ENCODE results near the gene IFT57.
"Not testable (repeated sequence)": the region's sequence is repeated elsewhere in the genome, so short reads cannot be mapped to it uniquely, and the experiment has no call there.

IFT57 gene, protein sequence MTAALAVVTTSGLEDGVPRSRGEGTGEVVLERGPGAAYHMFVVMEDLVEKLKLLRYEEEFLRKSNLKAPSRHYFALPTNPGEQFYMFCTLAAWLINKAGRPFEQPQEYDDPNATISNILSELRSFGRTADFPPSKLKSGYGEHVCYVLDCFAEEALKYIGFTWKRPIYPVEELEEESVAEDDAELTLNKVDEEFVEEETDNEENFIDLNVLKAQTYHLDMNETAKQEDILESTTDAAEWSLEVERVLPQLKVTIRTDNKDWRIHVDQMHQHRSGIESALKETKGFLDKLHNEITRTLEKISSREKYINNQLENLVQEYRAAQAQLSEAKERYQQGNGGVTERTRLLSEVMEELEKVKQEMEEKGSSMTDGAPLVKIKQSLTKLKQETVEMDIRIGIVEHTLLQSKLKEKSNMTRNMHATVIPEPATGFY

DNA sequence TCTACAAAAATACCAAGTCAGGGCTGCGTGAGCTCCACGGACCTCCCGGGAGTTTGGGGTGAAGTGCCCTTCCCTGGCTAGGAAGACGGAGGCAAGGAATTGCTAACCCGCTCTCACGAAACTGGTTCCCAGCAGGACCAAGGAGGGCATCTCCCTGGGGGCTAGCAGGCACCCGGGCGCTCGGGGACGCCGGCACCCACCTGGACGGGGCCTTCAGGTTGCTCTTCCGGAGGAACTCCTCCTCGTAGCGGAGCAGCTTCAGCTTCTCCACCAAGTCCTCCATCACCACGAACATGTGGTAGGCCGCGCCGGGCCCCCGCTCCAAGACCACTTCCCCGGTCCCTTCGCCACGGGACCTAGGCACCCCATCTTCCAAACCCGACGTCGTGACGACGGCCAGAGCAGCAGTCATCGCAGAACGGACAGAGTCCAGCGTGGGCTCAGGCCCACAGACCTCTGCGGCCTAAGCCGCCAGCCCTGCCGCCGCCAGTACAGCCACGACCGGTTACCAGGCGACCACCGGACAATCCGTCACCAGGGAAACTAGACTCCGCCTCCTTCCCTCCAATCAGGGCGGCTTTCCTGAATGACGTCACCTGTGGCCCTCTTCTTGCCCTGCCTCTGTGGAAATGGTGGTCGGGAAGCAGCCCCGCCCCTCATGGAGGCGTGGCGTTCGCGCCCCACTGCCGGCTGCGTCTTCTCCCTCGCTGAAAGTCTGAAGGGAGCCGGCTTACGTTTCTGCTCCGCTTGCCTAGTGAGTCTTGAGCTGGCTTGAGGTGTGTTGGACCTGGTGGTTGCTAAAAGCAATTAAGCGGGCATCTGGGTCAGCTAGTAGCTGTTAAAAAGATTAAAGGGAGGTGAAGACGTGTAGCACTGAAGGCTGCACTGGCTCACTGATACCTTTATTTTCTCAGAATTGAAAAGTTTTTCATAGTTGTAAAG is at the start of gene IFT57:
IFT57 (minus strand) TSS at position 514 of the 942 bp plus-strand sequence; CDS start at position 412, 102 bp downstream.
- H3K4me1 Mint-ChIP-seq (ENCODE audit: low read depth) = peaks cover 40% of the 10 kb centered on the region

DNA sequence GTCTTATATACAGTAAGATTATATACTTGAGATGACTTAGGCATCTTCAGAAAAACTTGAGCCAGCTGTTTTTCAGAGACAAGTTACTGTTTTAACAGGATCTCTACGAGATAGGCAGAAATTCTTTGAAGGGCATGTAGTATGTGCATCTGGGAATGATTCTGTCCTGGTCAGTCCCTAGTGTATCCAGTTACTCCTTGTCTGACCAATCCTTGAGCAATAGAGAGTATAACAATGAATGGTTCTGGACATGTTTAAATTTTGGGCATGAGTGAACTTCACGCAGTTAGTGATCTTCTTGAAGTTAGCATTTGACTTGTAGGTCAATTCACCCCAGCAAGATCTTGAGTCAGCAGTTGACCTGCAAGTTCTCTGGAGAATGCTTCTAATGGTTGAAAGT is 49.4 kb upstream of the IFT57 start:
- H3K9me3 Mint-ChIP-seq = peaks cover 19% of the 10 kb centered on the region
- peaks cover 3% of the 10 kb centered on the region for H3K4me1 Mint-ChIP-seq (ENCODE audit: low read depth)
- no peak overlapping the region for H3K27ac Mint-ChIP-seq
- intact Hi-C loops (cut with micrococcal nuclease) = no loop called here
- no peaks in the 10 kb centered on the region for H3K36me3 Mint-ChIP-seq (ENCODE audit: low read depth)
- no peak overlapping the region for H3K4me3 Mint-ChIP-seq
- H3K27me3 Mint-ChIP-seq = no peaks in the 10 kb centered on the region

More for the DNA sequence above, at the start of gene IFT57:
- Mint-ChIP-seq H3K27me3 (no peaks in the 10 kb centered on the region), H3K27ac (peak within 1 kb of the TSS; percentile 94), H3K9me3 (no peaks in the 10 kb centered on the region), H3K36me3 (ENCODE audit: low read depth) (peaks cover 8% of the 10 kb centered on the region), H3K4me3 (peak within 1 kb of the TSS; percentile 86)
- intact Hi-C loops (cut with micrococcal nuclease) = loop anchor here (2.0 to 5.0 kb wide), 4 partner anchors 71 to 185 kb away; partner anchors contain the start of gene CD47

DNA sequence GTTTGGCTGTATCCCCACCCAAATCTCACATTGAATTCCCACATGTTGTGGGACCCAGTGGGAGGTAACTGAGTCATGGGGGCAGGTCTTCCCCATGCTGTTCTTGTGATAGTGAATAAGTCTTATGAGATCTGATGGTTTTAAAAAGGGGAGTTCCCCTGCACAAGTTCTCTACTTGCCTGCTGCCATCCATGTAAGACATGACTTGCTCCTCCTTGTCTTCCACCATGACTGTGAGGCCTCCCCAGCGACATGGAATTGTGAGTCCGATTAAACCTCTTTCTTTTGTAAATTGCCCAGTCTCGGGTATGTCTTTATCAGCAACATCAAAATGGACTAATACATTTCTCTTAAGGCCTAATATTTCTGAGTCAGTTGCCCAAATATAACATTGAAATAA is 46.0 kb upstream of the IFT57 start:
- peaks cover 19% of the 10 kb centered on the region for H3K9me3 Mint-ChIP-seq
- H3K27me3 Mint-ChIP-seq; H3K27ac Mint-ChIP-seq; H3K4me1 Mint-ChIP-seq (ENCODE audit: low read depth); H3K4me3 Mint-ChIP-seq; intact Hi-C loops (cut with micrococcal nuclease); H3K36me3 Mint-ChIP-seq (ENCODE audit: low read depth): not testable (repeated sequence)

DNA sequence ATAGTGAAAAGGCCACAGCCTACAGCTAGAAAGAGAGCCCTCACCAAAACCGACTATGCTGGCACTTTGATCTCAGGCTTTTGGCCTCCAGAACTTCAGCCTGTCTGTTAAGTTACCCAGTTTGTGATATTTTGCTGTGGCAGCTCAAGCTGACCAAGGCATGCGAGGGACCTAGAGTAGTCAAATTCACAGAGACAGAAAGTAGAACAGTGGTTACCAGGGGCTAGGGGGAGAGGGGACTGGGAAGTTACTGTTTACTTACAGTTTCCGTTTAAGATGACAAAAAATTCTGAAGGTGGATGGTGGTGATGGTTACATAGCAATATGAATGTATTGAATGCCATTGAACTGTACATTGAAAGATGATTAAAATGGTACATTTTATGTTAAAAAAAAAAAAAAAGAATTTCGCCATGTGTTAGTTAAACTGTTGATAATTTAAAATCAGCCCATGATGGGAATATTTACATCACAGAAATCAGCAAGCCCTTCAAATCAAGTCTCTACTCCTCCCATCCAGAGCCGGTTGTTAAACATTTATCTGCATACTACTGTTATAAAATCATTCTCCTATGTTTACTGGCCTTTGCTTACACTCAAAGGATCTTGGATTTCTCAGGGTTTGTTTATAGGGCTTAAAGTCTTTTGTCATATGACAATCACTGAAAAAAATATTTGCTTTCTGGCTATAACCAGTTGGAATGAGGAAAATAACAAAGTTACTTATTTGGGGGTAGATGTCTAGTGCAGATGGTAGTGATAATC is 42.5 kb upstream of the IFT57 start:
- H3K36me3 Mint-ChIP-seq (ENCODE audit: low read depth); H3K4me3 Mint-ChIP-seq; intact Hi-C loops (cut with micrococcal nuclease); H3K27me3 Mint-ChIP-seq; H3K4me1 Mint-ChIP-seq (ENCODE audit: low read depth); H3K27ac Mint-ChIP-seq: not testable (repeated sequence)
- peaks cover 19% of the 10 kb centered on the region for H3K9me3 Mint-ChIP-seq

DNA sequence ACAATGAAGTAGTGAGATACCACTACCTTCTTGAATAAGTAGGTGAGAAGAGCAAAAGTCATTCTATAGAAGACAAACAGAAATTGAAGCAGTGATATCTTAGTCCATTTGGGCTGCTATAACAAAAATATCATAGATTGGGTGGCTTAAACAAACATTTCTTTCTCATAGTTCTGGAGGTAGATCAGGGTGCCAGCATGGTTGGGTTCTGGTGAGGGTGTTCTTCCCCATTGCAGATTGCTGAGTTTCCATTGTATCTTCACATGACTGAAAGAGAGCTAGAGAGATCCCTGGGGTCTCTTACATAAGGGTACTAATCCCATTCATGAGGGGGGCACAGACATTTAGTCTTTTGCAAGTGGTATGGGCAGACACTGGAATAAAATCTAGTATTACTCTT is 32.9 kb upstream of the IFT57 start:
- Mint-ChIP-seq H3K4me3 (no peak overlapping the region), H3K9me3 (no peaks in the 10 kb centered on the region), H3K4me1 (ENCODE audit: low read depth) (peaks cover 10% of the 10 kb centered on the region), H3K36me3 (ENCODE audit: low read depth) (no peaks in the 10 kb centered on the region), H3K27ac (no peak overlapping the region), H3K27me3 (no peaks in the 10 kb centered on the region)
- intact Hi-C loops (cut with micrococcal nuclease) = no loop called here

DNA sequence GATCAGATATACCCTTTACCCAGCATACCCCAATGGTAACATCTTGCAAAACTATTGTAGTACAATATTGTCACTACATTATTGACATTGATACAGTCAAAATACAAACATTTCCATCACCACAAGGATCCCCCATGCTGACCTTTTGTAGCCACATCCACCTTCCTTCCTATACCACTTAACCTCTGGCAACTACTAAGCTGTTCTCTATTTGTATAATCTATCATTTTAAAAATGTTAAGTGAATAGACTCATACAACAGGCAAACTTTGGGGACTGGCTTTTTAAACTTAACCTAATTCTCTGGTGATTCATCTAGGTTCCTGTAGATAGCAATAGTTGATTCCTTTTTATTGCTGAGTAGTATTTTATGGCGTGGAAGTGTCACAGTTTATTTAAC is 29.6 kb upstream of the IFT57 start:
- H3K9me3 Mint-ChIP-seq = no peaks in the 10 kb centered on the region
- H3K27ac Mint-ChIP-seq = no peak overlapping the region

DNA sequence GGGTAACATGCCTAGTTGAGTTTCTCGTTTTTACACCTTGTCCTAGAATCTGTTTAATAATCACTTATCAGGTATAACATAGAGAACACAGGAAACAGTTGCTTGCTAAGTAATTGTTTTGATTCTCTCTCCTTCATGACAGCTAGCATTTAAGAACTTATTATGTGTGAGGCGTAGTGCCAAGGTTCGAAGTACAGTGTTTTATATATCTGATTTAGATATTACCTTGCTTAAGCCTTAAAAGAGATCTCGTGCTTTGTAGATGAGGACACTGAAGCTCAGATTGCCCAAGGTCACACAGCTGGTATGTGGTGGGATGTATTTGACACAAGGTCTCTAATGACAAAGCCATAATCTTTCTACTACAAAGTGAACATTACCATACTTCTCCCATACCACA is 29.0 kb upstream of the IFT57 start:
- Mint-ChIP-seq H3K9me3 (no peaks in the 10 kb centered on the region), H3K27ac (no peak overlapping the region), H3K4me3 (no peak overlapping the region), H3K27me3 (no peaks in the 10 kb centered on the region), H3K36me3 (ENCODE audit: low read depth) (no peaks in the 10 kb centered on the region), H3K4me1 (ENCODE audit: low read depth) (peaks cover 7% of the 10 kb centered on the region)
- intact Hi-C loops (cut with micrococcal nuclease) = no loop called here

More for the DNA sequence above, 29.6 kb upstream of the IFT57 start:
- H3K4me1 Mint-ChIP-seq (ENCODE audit: low read depth) = peaks cover 12% of the 10 kb centered on the region
- H3K4me3 Mint-ChIP-seq = no peak overlapping the region
- no peaks in the 10 kb centered on the region for H3K27me3 Mint-ChIP-seq
- intact Hi-C loops (cut with micrococcal nuclease) = no loop called here
- no peaks in the 10 kb centered on the region for H3K36me3 Mint-ChIP-seq (ENCODE audit: low read depth)

DNA sequence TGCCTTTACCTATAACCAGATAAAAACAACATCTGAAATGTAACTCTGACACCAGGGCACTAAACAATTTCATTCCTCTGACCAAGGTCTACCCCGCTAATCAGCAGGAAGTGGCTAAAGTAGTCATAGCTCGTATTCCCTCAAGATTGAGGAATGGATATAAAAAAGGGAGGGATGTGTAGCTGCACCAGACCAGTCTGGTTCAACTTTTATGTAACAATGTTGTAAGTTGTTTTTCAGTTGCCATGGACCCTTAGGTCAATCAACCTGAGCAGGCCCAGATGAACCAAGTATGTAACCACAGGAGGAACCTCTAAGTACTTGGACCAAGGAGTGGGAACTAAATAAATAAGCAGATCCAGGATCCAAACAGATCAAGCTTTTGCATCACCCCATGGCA is 28.4 kb upstream of the IFT57 start:
- Mint-ChIP-seq H3K4me3 (no peak overlapping the region), H3K27ac (no peak overlapping the region), H3K27me3 (no peaks in the 10 kb centered on the region), H3K36me3 (ENCODE audit: low read depth) (no peaks in the 10 kb centered on the region), H3K4me1 (ENCODE audit: low read depth) (peaks cover 6% of the 10 kb centered on the region), H3K9me3 (peaks cover 1% of the 10 kb centered on the region)
- intact Hi-C loops (cut with micrococcal nuclease) = no loop called here

DNA sequence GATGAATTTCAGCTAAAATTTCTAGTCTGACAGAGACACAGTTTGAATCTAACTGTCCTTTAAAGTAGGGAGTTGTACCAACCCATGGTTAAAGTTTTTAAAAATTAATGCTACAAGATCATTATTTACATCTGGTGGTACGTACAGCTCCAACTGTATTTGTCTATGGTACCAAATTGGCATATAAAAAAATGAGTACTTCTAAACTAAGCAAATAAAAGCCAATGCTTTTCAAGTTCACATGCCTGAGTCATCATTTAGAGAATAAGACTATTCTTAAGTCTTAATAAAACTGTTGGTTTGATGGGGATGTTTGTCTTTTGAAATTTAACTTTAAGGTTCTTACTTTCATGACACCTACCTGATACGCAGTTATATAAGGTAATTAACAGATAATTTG is 21.0 kb upstream of the IFT57 start:
- peaks cover 22% of the 10 kb centered on the region for H3K9me3 Mint-ChIP-seq
- H3K27ac Mint-ChIP-seq = no peak overlapping the region
- no peaks in the 10 kb centered on the region for H3K27me3 Mint-ChIP-seq
- H3K36me3 Mint-ChIP-seq (ENCODE audit: low read depth) = no peaks in the 10 kb centered on the region
- peaks cover under 1% of the 10 kb centered on the region for H3K4me1 Mint-ChIP-seq (ENCODE audit: low read depth)
- no peak overlapping the region for H3K4me3 Mint-ChIP-seq
- intact Hi-C loops (cut with micrococcal nuclease) = no loop called here

DNA sequence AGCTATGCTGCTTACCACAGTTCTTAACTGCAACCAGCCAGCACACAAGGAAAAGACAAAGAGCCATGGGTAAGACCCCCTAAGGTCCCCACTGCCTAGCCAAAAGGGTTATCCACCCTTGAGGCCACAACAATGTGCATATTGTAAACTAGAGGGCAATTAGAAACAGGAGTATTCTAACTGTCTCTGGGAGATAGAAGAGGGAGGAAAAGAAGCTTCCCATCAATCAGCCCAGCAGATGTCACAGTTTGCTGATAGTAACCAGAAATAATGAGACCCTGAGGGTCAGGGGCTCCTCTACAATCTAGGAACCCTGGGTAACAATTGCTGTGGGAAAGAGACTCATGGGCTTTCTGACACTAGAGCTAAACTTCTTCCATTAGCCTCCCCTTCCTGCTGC is 20.6 kb upstream of the IFT57 start:
- intact Hi-C loops (cut with micrococcal nuclease) = no loop called here

DNA sequence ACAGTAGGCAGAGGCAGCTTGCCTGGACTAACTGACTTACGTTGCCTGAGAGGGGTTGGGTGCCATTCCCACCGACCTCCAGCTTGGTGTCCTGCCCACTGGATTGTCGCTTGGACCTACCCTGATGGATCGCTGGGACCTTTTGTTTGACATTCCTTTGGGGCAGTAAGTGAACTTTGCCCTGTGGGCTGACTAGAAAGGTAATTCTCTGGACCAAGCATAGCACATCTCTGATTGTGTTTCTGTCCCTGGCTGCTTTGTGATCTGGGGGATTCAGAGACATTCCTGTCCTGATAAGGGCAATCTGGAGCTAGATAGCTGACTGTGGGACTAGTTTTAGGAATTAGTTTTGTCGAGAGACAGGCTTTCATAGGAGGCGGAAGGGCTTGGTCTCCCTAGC is 19.5 kb upstream of the IFT57 start:
- no peak overlapping the region for H3K27ac Mint-ChIP-seq

More for the DNA sequence above, 20.6 kb upstream of the IFT57 start:
- Mint-ChIP-seq H3K9me3 (peaks cover 22% of the 10 kb centered on the region), H3K4me3 (no peak overlapping the region), H3K4me1 (ENCODE audit: low read depth) (no peaks in the 10 kb centered on the region), H3K27ac (no peak overlapping the region), H3K27me3 (no peaks in the 10 kb centered on the region), H3K36me3 (ENCODE audit: low read depth) (no peaks in the 10 kb centered on the region)

DNA sequence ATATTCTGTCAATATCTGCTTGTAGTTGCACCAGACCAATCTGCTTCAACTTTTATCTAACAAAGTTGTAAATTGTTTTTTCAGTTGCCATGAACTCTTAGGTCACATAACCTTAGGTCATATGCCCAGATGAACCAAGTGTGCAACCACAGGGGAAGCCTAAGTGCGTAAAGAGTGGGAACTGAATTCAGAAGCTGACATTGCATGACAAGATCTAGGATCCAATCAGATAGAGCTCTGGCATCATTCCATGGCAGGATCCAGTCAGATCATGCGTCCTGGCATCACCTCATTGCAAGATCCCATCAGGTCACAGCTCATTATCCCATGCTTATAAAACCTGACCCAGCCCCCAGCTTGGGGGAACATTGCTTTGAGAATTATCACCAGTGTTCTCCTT is 18.9 kb upstream of the IFT57 start:
- Mint-ChIP-seq H3K4me1 (ENCODE audit: low read depth) (no peaks in the 10 kb centered on the region), H3K9me3 (peaks cover 22% of the 10 kb centered on the region), H3K36me3 (ENCODE audit: low read depth) (no peaks in the 10 kb centered on the region), H3K27me3 (no peaks in the 10 kb centered on the region), H3K27ac (no peak overlapping the region), H3K4me3 (no peak overlapping the region)
- intact Hi-C loops (cut with micrococcal nuclease) = no loop called here

More for the DNA sequence above, 19.5 kb upstream of the IFT57 start:
- Mint-ChIP-seq H3K36me3 (ENCODE audit: low read depth) (no peaks in the 10 kb centered on the region), H3K4me1 (ENCODE audit: low read depth) (no peaks in the 10 kb centered on the region), H3K27me3 (no peaks in the 10 kb centered on the region), H3K9me3 (peaks cover 22% of the 10 kb centered on the region), H3K4me3 (no peak overlapping the region)
- intact Hi-C loops (cut with micrococcal nuclease) = no loop called here

DNA sequence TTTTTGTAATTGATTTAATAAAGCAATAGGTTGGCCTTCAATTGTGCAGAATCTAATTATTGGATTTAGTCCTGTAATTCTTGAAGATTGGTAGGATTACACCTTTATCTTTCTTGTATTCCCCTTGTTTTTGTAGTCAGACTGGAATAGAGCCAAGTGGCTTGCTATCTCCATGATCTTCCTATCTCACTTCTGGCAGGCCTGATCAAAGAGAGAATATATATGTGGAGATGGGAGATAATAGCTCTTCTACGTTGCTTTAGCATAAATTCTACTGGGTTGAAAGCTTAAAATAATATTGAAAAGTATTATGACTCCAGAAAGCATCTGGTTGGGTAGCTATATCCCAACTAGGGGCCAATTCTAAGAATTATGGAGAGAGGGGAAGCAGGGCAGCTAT is 16.9 kb upstream of the IFT57 start:
- intact Hi-C loops (cut with micrococcal nuclease) = no loop called here
- Mint-ChIP-seq H3K27me3 (no peaks in the 10 kb centered on the region), H3K27ac (no peak overlapping the region), H3K9me3 (peaks cover 5% of the 10 kb centered on the region), H3K4me1 (ENCODE audit: low read depth) (no peaks in the 10 kb centered on the region), H3K36me3 (ENCODE audit: low read depth) (no peaks in the 10 kb centered on the region), H3K4me3 (no peak overlapping the region)

All from dendritic cell treated with granulocyte-macrophage colony-stimulating factor and Interleukin-4, amounts not matched to agents 40 ng/mL and 50 ng/mL, for 4 days (primary cell).